Measurements from ENCODE around the gene PPT1. TPM values are rescaled to one million over a fixed set of nuclear protein-coding genes. Genes with fewer than 3 reads are reported as not detected.

The PPT1 gene
- polyA plus RNA-seq, 1 donor from 2014 or later = 64.6 TPM

DNA sequence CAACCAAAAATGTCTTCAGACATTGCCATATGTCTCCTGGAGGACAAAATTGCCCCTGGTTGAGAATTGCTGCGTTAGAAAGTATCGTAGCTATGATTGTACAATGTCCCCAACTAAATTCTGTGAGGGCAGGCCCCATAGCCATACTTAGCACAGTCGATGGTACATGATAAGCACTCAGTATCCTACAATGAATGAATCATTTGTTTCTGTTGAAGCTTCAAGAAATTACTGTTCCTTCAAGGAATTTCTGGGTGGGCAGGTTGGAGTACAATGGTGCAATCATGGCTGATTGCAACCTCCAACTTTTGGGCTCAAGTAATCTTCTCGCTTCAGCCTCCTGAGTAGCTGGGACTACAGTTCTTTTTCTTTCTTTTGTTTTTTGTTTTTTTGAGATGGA, 51.9 kb downstream of the PPT1 start:
- no peaks in the 10 kb centered on the region for H3F3A ChIP-seq (ENCODE audit: insufficient read depth, low read length, poor library complexity, severe bottlenecking)
- no peak overlapping the region for H3K9ac ChIP-seq (ENCODE audit: low read length)
- no peak overlapping the region for H3K27ac ChIP-seq (ENCODE audit: low read length)
- no peaks in the 10 kb centered on the region for H3K36me3 ChIP-seq (ENCODE audit: insufficient read depth, low read length)
- TF ChIP-seq, protein P1, sequence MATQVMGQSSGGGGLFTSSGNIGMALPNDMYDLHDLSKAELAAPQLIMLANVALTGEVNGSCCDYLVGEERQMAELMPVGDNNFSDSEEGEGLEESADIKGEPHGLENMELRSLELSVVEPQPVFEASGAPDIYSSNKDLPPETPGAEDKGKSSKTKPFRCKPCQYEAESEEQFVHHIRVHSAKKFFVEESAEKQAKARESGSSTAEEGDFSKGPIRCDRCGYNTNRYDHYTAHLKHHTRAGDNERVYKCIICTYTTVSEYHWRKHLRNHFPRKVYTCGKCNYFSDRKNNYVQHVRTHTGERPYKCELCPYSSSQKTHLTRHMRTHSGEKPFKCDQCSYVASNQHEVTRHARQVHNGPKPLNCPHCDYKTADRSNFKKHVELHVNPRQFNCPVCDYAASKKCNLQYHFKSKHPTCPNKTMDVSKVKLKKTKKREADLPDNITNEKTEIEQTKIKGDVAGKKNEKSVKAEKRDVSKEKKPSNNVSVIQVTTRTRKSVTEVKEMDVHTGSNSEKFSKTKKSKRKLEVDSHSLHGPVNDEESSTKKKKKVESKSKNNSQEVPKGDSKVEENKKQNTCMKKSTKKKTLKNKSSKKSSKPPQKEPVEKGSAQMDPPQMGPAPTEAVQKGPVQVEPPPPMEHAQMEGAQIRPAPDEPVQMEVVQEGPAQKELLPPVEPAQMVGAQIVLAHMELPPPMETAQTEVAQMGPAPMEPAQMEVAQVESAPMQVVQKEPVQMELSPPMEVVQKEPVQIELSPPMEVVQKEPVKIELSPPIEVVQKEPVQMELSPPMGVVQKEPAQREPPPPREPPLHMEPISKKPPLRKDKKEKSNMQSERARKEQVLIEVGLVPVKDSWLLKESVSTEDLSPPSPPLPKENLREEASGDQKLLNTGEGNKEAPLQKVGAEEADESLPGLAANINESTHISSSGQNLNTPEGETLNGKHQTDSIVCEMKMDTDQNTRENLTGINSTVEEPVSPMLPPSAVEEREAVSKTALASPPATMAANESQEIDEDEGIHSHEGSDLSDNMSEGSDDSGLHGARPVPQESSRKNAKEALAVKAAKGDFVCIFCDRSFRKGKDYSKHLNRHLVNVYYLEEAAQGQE (IDR thresholded peaks at IDR 0.05; ENCODE audit: borderline replicate concordance) = no peak
- TF ChIP-seq MXI1 (conservative IDR thresholded peaks at IDR 0.05; ENCODE audit: poor library complexity, severe bottlenecking) (no peak), TAF1 (IDR thresholded peaks at IDR 0.05; ENCODE audit: low read depth) (no peak), POLR2AphosphoS5 (IDR thresholded peaks at IDR 0.05) (no peak), EP300 (conservative IDR thresholded peaks at IDR 0.05; ENCODE audit: poor library complexity, severe bottlenecking) (no peak), EZH2 (IDR thresholded peaks at IDR 0.05; ENCODE audit: borderline replicate concordance, insufficient read depth, low read length, poor library complexity, severe bottlenecking) (no peak), SMC3 (conservative IDR thresholded peaks at IDR 0.05; ENCODE audit: poor library complexity) (no peak), RAD21 (conservative IDR thresholded peaks at IDR 0.05) (no peak)
- TF ChIP-seq, protein P2, sequence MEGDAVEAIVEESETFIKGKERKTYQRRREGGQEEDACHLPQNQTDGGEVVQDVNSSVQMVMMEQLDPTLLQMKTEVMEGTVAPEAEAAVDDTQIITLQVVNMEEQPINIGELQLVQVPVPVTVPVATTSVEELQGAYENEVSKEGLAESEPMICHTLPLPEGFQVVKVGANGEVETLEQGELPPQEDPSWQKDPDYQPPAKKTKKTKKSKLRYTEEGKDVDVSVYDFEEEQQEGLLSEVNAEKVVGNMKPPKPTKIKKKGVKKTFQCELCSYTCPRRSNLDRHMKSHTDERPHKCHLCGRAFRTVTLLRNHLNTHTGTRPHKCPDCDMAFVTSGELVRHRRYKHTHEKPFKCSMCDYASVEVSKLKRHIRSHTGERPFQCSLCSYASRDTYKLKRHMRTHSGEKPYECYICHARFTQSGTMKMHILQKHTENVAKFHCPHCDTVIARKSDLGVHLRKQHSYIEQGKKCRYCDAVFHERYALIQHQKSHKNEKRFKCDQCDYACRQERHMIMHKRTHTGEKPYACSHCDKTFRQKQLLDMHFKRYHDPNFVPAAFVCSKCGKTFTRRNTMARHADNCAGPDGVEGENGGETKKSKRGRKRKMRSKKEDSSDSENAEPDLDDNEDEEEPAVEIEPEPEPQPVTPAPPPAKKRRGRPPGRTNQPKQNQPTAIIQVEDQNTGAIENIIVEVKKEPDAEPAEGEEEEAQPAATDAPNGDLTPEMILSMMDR (IDR thresholded peaks at IDR 0.05; ENCODE audit: poor library complexity, severe bottlenecking) = no peak
- H2AFZ ChIP-seq (ENCODE audit: low read depth, low read length) = no peak overlapping the region
- H3K9me3 ChIP-seq (ENCODE audit: low read length) = no peaks in the 10 kb centered on the region
- peaks cover 66% of the 10 kb centered on the region for H3K79me2 ChIP-seq (replicated peaks; ENCODE audit: insufficient read depth, low read length)
- H3K9me2 ChIP-seq (ENCODE audit: insufficient read depth, low read length) = no peaks in the 10 kb centered on the region
- no peaks in the 10 kb centered on the region for H3K27me3 ChIP-seq (ENCODE audit: insufficient read depth, low read depth, low read length)
- no peak overlapping the region for H3K4me3 ChIP-seq (ENCODE audit: low read length)
- no peaks in the 10 kb centered on the region for H4K20me1 ChIP-seq (ENCODE audit: insufficient read depth)
- H3K4me2 ChIP-seq (ENCODE audit: low read length) = no peak overlapping the region

DNA sequence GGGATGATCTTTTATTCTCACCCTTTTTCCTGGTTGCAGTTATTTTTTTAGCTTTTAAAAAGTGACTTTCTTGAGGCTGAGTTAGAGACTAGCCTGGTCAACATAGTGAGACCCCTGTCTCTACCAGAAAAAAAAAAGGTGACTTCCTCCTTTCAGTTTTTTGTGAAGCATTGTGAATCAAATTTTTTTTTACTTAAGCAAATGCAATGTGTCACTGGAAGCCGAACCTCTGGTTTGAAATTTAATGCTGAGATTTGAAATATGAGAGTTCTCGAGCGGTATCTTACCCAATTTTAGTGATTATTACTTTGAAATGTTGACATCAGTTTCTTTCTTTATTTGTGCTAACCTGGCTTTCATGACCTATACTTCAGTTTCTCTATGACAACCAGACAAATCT, 52.9 kb downstream of the PPT1 start:
- no peak overlapping the region for H3K27ac ChIP-seq (ENCODE audit: low read length)
- no peak for TF ChIP-seq TAF1 (IDR thresholded peaks at IDR 0.05; ENCODE audit: low read depth)
- TF ChIP-seq, protein P1 (IDR thresholded peaks at IDR 0.05; ENCODE audit: borderline replicate concordance) = no peak
- no peak for TF ChIP-seq SMC3 (conservative IDR thresholded peaks at IDR 0.05; ENCODE audit: poor library complexity)
- TF ChIP-seq RAD21 (conservative IDR thresholded peaks at IDR 0.05) = no peak
- no peak for TF ChIP-seq MXI1 (conservative IDR thresholded peaks at IDR 0.05; ENCODE audit: poor library complexity, severe bottlenecking)
- no peak for TF ChIP-seq EZH2 (IDR thresholded peaks at IDR 0.05; ENCODE audit: borderline replicate concordance, insufficient read depth, low read length, poor library complexity, severe bottlenecking)
- no peak for TF ChIP-seq POLR2AphosphoS5 (IDR thresholded peaks at IDR 0.05)
- TF ChIP-seq, protein P2 (IDR thresholded peaks at IDR 0.05; ENCODE audit: poor library complexity, severe bottlenecking) = no peak
- no peak for TF ChIP-seq EP300 (conservative IDR thresholded peaks at IDR 0.05; ENCODE audit: poor library complexity, severe bottlenecking)
- H3K79me2 ChIP-seq (replicated peaks; ENCODE audit: insufficient read depth, low read length) = peaks cover 57% of the 10 kb centered on the region
- no peak overlapping the region for H3K4me2 ChIP-seq (ENCODE audit: low read length)
- no peaks in the 10 kb centered on the region for H3K27me3 ChIP-seq (ENCODE audit: insufficient read depth, low read depth, low read length)
- no peaks in the 10 kb centered on the region for H3F3A ChIP-seq (ENCODE audit: insufficient read depth, low read length, poor library complexity, severe bottlenecking)
- no peaks in the 10 kb centered on the region for H4K20me1 ChIP-seq (ENCODE audit: insufficient read depth)
- no peak overlapping the region for H3K9ac ChIP-seq (ENCODE audit: low read length)
- H3K9me2 ChIP-seq (ENCODE audit: insufficient read depth, low read length) = no peaks in the 10 kb centered on the region
- H3K36me3 ChIP-seq (ENCODE audit: insufficient read depth, low read length) = no peaks in the 10 kb centered on the region
- H2AFZ ChIP-seq (ENCODE audit: low read depth, low read length) = no peak overlapping the region
- H3K4me3 ChIP-seq (ENCODE audit: low read length) = no peak overlapping the region
- no peaks in the 10 kb centered on the region for H3K9me3 ChIP-seq (ENCODE audit: low read length)
